A204.1 (cell line): ENCODE measurements around the gene ZNF709.
"Not testable (repeated sequence)": the region's sequence is repeated elsewhere in the genome, so short reads cannot be mapped to it uniquely, and the experiment has no call there.

Experiments
- FAIRE-seq: peaks from 2 replicates; lab custom pipeline; 2012; peaks lifted over from hg19 to GRCh38; lab: Jason Lieb, UNC

ZNF709 gene

DNA sequence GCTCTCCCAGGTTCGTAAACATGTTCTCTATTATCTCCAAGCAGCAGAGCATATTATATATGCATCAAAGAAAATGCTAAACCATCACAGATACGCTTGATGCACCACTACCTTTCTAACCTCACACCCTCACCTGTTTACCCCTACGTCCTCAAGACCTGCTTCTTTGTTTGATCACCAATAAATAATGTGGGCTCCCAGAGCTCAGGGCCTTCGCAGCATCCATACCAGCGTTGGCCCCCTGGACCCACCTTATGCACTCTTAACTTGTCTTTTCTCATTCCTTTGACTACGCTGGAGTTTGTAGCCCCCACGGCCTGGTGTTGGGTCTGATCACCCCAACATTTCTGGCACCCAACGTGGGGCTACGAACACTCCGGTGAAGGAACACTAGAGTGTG is 33.8 kb downstream of the ZNF709 start:
- no peak for FAIRE-seq

- no peak for FAIRE-seq
Observed at GRCh38 chr19:12448808-12449207, 35.8 kb downstream of the ZNF709 start.

DNA sequence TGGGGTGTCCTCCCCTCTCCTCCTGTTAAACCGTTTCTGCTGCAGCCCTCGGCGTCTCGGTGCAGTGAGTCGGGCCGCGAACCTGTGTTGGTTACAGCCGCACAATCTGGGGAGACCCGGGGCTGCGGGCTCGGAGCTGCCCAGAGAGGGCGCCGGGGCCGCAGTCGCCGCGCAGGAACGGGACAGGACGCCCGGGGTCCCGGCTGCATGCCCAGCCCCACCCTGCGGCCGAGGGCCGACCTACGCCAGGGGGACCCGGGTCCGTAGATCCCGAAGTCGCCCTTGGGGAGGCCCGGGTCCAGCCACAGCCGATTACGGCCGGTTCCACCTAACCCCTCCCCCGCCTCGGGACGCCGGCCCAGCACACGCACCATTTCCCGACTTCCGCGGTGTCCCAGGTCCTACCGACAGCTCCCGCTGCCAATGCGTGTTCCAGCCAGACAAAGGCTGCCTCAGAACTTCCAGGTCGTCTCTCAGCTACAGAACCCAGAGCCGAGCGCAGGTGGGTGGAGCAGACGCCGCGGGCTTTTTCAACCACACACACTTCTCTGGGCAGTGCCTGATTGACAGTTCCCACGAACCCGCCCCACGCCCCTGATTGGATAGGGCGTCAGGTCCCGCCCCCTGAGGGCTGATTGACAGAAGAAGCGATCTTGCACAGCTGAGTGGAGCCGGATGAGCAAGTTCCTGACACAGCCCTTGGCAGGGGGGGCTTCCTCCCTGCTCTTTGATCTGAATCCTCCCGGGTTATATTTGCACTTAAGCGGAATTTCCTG is 43.9 kb downstream of the ZNF709 start, which contains the start of gene ZNF443:
Gene ZNF443, minus strand, starts transcription at position 481 of the 776 bp plus-strand sequence. Its CDS starts 107 bp downstream, at position 374.
- peak; percentile 95 for FAIRE-seq

- FAIRE-seq, result not testable (repeated sequence)
Observed at GRCh38 chr19:12439686-12440540, 44.7 kb downstream of the ZNF709 start.

- not testable (repeated sequence) for FAIRE-seq
Observed at GRCh38 chr19:12430726-12431299, 53.8 kb downstream of the ZNF709 start.

GRCh38 chr19:12425888-12426274 is 58.7 kb downstream of the ZNF709 start:
- FAIRE-seq, result no peak

DNA sequence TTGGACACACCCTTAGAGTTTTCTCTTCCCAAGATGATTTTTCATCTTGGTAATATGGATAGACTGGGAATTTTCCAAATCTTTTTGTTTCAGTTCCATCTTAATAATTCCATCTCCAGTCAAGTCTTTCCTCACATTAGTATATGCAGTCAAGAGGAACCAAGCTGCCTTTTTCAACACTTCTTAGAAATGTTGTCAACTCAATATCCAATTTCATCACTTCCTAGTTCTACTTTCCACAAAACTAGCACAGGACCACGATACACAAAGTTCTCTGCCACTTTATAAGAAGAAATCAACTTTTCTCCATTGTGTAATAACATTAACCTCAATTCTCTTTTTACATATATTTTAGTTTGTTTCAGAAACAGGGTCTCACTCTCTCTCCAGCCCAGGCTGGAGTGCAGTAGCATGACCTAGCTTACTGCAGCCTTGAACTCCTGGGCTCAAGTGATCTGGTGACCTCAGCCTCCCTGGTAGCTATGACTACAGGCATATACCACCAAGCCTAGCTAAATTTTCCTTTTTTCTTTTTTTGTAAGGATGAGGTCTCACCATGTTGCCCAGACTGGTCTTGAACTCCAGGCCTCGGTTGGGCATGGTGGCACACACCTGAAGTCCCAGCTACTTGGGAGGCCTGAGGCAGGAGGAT is 59.3 kb downstream of the ZNF709 start:
- FAIRE-seq, result no peak

DNA sequence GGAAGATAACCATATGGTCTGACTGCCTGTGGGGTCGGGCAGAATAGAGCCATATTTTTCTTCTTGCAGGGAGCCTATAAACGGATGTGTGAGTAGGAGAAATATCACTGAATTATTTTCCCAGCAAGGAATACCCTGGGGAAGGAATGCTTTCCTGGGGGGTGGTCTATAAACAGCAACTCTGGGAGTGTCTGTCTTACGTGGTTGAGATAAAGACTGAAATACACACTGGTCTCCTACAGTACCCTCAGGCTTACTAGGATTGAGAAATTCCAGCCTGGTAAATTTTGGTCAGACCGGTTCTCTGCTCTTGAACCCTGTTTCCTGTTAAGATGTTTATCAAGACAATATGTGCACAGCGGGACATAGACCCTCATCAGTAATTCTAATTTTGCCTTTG is 67.3 kb downstream of the ZNF709 start:
- not testable (repeated sequence) for FAIRE-seq

DNA sequence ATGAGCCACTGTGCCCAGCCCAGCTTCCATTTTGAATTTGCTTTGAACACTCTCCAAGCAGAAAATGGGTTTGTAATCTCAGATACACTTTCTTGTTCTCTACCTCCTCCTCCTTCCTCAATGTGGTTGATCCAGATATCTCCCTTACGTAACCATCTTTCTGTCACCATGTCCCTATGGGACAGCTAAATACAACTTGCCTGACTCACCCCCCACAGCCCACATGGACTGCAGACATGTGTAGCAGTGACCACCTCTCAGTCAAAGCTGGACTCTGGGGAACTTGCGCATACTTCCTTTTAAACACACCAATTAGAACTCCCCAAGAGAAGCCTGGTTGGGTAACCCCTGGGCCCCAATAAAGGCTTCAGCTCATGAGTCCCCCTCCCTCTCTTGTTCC is 72.7 kb downstream of the ZNF709 start:
- no peak for FAIRE-seq
